DMS79 (cell line): ENCODE results near the gene TMEM30B.

Source experiments
- DNase-seq: peaks from one replicate; lab custom pipeline; 2025; lab: John Stamatoyannopoulos, UW

TMEM30B gene

GRCh38 chr14:61233436-61233956 lies 47.6 kb downstream of the TMEM30B start:
- DNase-seq: no peak

GRCh38 chr14:61231810-61232209 lies 49.3 kb downstream of the TMEM30B start:
- no peak for DNase-seq

GRCh38 chr14:61229981-61230380 lies 51.2 kb downstream of the TMEM30B start:
- DNase-seq: no peak

- peak; percentile 82 for DNase-seq
Measured at GRCh38 chr14:61229475-61229888, 51.7 kb downstream of the TMEM30B start.

GRCh38 chr14:61227884-61228591 lies 53.1 kb downstream of the TMEM30B start:
- peak; percentile 64 for DNase-seq
